Heart left ventricle (tissue), 13 donors: ENCODE results near the gene NALCN.

ENCODE experiments used
- POLR2A ChIP-seq, 2 donors: fragments of 450-650 bp; IDR thresholded peaks; one replicate each; pipeline ENCODE4 v1.6.1; 2017; ENCODE audit warnings: antibody characterized with exemption in 2 of 2, mild to moderate bottlenecking in 2 of 2, moderate library complexity in 2 of 2
- TF ChIP-seq, protein P1 (sequence below), 12 donors: fragments of 200-600 bp; sonication (generic) in 4 of 12; IDR thresholded peaks; one replicate each; pipeline versions ENCODE4 v1.5.0 to v1.8.0; 2018 to 2022; ENCODE audit warnings: antibody characterized with exemption in 12 of 12, mild to moderate bottlenecking in 5 of 12
- donor health status: ischemic (EF 13 %, LVEDD 7.1; RV severe dilation, severe dysfunction).
- donor health status: DM: no; HTN: yes; CAD: no.
- donor health status: DM: no; HTN: no; CAD: no.
- donor health status: ischemic (EF 25% LVEDD 6.9; RV normal size, moderate dysfunction).
- donor health status: ischemic (EF 25% LVEDD 5.7; RV mildly dilated, moderate dysfunction).
- donor health status: ischemic (EF 35%, LVEDD 5.7; RV mildly dilated, moderate dysfunction).
- donor health status: nonischemic (EF 11% LVEDD 7.7; RV severe dilation, severe dysfunction).
- donor health status: DM: yes; HTN: yes; CAD: no.
- donor health status: PGD.
- donor health status: ischemic (EF 29% LVEDD 5.4; RV normal size, mild dysfunction).
- donor health status: nonischemic (EF 23%, LVEDD 6.1; RV moderate dilation, normal function).

- TF ChIP-seq, protein P1, sequence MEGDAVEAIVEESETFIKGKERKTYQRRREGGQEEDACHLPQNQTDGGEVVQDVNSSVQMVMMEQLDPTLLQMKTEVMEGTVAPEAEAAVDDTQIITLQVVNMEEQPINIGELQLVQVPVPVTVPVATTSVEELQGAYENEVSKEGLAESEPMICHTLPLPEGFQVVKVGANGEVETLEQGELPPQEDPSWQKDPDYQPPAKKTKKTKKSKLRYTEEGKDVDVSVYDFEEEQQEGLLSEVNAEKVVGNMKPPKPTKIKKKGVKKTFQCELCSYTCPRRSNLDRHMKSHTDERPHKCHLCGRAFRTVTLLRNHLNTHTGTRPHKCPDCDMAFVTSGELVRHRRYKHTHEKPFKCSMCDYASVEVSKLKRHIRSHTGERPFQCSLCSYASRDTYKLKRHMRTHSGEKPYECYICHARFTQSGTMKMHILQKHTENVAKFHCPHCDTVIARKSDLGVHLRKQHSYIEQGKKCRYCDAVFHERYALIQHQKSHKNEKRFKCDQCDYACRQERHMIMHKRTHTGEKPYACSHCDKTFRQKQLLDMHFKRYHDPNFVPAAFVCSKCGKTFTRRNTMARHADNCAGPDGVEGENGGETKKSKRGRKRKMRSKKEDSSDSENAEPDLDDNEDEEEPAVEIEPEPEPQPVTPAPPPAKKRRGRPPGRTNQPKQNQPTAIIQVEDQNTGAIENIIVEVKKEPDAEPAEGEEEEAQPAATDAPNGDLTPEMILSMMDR (IDR thresholded peaks at IDR 0.05): no peak
- no peak for TF ChIP-seq POLR2A (IDR thresholded peaks at IDR 0.05)
These were observed 98.3 kb downstream of the NALCN start for GRCh38 chr13:101317986-101318523.
